Measurements from ENCODE around the gene ZNF366. TPM values are rescaled to one million over a fixed set of nuclear protein-coding genes. Genes with fewer than 3 reads are reported as not detected.
A peak's percentile ranks its signal among the peaks of the same experiment; 100 is the strongest.

ZNF366 gene
- total and polyA plus RNA-seq, 2 experiments from 2014 or later = not detected

DNA sequence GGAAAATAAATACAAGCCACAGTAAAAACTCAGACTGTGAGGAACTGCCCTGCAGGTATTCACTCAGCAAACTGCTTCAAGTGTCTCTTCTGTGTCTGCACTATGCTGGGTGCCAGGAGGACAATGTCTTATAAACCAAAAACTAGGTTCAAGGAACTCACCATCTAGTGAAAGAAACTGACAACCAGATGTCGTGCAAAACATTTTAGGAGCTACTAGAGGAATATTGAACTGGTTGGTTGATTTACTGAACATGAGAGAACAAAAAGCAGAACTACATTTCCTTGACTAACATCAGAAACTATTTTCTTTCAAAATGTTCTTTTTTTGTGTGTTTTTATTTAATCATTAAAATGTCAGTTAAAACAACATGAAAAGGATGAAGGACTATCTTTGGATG is 35.2 kb downstream of the ZNF366 start:
- peak overlapping the region; percentile 10; the same call in 1 of the 2 replicates for H3K27ac ChIP-seq
- 93 to 100% methylated on average over 1 of the region's 1 CpG for WGBS, 2 experiments (ENCODE audit: low coverage in 1 of 2, low lambda C conversion rate in 2 of 2, missing lambda C conversion rate in 2 of 2)
- no peak overlapping the region for H3K4me2 ChIP-seq (ENCODE audit: unreplicated experiment)
- no peaks in the 10 kb centered on the region for H3K9me3 ChIP-seq (ENCODE audit: low read depth)
- no peaks in the 10 kb centered on the region for H4K20me1 ChIP-seq (ENCODE audit: insufficient read depth)
- H3K79me2 ChIP-seq (ENCODE audit: insufficient read depth) = no peaks in the 10 kb centered on the region
- H3K36me3 ChIP-seq (ENCODE audit: low read depth) = no peaks in the 10 kb centered on the region
- H3K9me2 ChIP-seq (ENCODE audit: insufficient read depth) = no peaks in the 10 kb centered on the region
- peaks cover 27% of the 10 kb centered on the region for H3F3A ChIP-seq (ENCODE audit: insufficient read depth)
- H3K27me3 ChIP-seq (replicated peaks; ENCODE audit: insufficient read depth) = no peaks in the 10 kb centered on the region
- H3K4me3 ChIP-seq = no peak overlapping the region
- DNase-seq = no peak
- in situ Hi-C loops (cut with MboI) = no loop called here
- H3K9ac ChIP-seq = no peak overlapping the region
- TF ChIP-seq EZH2phosphoT487 (IDR thresholded peaks at IDR 0.05; ENCODE audit: insufficient read depth, low read depth) = no peak
- TF ChIP-seq EZH2 (IDR thresholded peaks at IDR 0.05; ENCODE audit: insufficient read depth, poor library complexity, severe bottlenecking) = no peak
- peak overlapping the region; percentile 19; the same call in 1 of the 2 replicates for H2AFZ ChIP-seq
- H3K4me1 ChIP-seq (ENCODE audit: insufficient read depth) = peaks cover 44% of the 10 kb centered on the region

DNA sequence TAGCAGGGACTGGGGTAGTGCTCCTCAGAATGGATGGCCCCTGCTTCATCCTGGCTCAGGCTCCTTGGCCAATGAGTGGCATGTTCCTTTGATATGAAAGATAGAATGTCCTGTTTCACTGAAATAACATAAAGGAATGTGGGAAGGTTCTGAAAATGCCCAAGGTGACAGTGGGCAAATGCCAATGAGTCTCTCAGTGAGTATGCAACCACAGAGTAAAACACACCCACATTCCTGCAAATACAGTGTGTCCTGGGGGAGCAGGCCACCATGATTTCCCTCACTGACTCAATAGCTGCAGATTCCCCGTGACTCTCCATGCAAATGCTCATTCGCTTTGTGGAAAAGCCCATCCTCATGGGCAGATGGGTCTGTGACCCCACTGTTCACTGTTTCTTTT is 36.4 kb downstream of the ZNF366 start:
- no peaks in the 10 kb centered on the region for H3K79me2 ChIP-seq (ENCODE audit: insufficient read depth)
- no peaks in the 10 kb centered on the region for H3K9me2 ChIP-seq (ENCODE audit: insufficient read depth)
- H3K4me1 ChIP-seq (ENCODE audit: insufficient read depth) = peaks cover 48% of the 10 kb centered on the region
- H3K27me3 ChIP-seq (replicated peaks; ENCODE audit: insufficient read depth) = no peaks in the 10 kb centered on the region
- peak; percentile 85 for DNase-seq
- no peaks in the 10 kb centered on the region for H4K20me1 ChIP-seq (ENCODE audit: insufficient read depth)
- no peak overlapping the region; the same call in 1 of the 2 replicates for H3K27ac ChIP-seq
- H3K36me3 ChIP-seq (ENCODE audit: low read depth) = no peaks in the 10 kb centered on the region
- H3K9me3 ChIP-seq (ENCODE audit: low read depth) = no peaks in the 10 kb centered on the region
- TF ChIP-seq EZH2 (IDR thresholded peaks at IDR 0.05; ENCODE audit: insufficient read depth, poor library complexity, severe bottlenecking) (no peak), EZH2phosphoT487 (IDR thresholded peaks at IDR 0.05; ENCODE audit: insufficient read depth, low read depth) (no peak)
- H3K4me2 ChIP-seq (ENCODE audit: unreplicated experiment) = peak overlapping the region; percentile 38
- 65 to 68% methylated on average over 2 of the region's 2 CpGs for WGBS, 2 experiments (ENCODE audit: low coverage in 1 of 2, low lambda C conversion rate in 2 of 2, missing lambda C conversion rate in 2 of 2)
- peaks cover 27% of the 10 kb centered on the region for H3F3A ChIP-seq (ENCODE audit: insufficient read depth)
- no peak overlapping the region for H3K9ac ChIP-seq
- in situ Hi-C loops (cut with MboI) = no loop called here
- H3K4me3 ChIP-seq = no peak overlapping the region
- H2AFZ ChIP-seq = no peak overlapping the region

DNA sequence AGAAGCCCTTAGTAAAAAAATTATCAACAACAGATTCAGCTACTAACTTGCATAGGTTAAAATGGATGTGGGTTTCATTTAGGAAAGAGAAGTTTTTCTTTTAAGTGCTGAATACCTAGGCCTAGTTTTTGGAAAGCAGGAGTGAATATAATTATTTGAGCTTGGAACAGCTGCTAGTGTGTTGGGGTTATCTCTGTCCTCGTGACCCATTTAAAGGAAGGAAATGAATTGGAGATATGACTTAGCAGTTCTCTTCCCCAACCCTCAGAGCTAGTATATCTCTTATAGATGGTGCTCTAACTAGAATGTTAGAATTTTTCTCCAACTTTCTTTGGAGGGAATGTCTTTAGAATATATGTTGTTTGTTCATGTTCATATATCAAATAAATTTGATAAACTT is 38.6 kb downstream of the ZNF366 start:
- in situ Hi-C loops (cut with MboI) = no loop called here
- peaks cover 53% of the 10 kb centered on the region for H3K4me1 ChIP-seq (ENCODE audit: insufficient read depth)

DNA sequence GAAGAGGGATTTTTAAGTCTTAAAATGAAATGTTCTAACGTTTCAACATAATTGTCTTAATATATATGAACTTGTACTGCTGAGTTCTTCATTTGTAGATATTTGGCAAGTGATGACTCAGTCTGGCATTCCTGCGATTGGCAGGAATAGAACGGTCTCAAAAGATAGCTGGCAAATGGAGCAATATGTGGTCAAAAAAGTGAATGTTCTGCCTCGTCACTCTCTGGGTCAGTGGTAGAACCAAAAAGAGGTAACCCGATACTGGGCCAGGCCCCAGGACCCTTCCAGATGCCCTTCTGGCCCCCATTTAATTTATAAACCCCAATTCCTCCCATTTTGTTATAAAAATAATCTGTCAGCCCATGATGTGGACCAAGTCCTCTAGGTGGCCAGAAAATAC is 39.2 kb downstream of the ZNF366 start:
- Histone ChIP-seq H3K9ac (no peak overlapping the region), H3F3A (ENCODE audit: insufficient read depth) (peaks cover 27% of the 10 kb centered on the region), H3K4me3 (no peak overlapping the region), H4K20me1 (ENCODE audit: insufficient read depth) (no peaks in the 10 kb centered on the region), H3K79me2 (ENCODE audit: insufficient read depth) (no peaks in the 10 kb centered on the region), H3K4me1 (ENCODE audit: insufficient read depth) (peaks cover 53% of the 10 kb centered on the region), H2AFZ (no peak overlapping the region), H3K4me2 (ENCODE audit: unreplicated experiment) (no peak overlapping the region), H3K36me3 (ENCODE audit: low read depth) (no peaks in the 10 kb centered on the region), H3K27me3 (replicated peaks; ENCODE audit: insufficient read depth) (no peaks in the 10 kb centered on the region), H3K9me2 (ENCODE audit: insufficient read depth) (no peaks in the 10 kb centered on the region), H3K9me3 (ENCODE audit: low read depth) (no peaks in the 10 kb centered on the region), H3K27ac (peak overlapping the region; percentile 49)
- peak; percentile 78 for DNase-seq
- no peak for TF ChIP-seq EZH2 (IDR thresholded peaks at IDR 0.05; ENCODE audit: insufficient read depth, poor library complexity, severe bottlenecking)
- no peak for TF ChIP-seq EZH2phosphoT487 (IDR thresholded peaks at IDR 0.05; ENCODE audit: insufficient read depth, low read depth)
- in situ Hi-C loops (cut with MboI) = no loop called here
- WGBS, 2 experiments (ENCODE audit: low coverage in 1 of 2, low lambda C conversion rate in 2 of 2, missing lambda C conversion rate in 2 of 2) = 60 to 63% methylated on average over 5 of the region's 5 CpGs

More for the DNA sequence above, 38.6 kb downstream of the ZNF366 start:
- Histone ChIP-seq H3K9me3 (ENCODE audit: low read depth) (no peaks in the 10 kb centered on the region), H3K79me2 (ENCODE audit: insufficient read depth) (no peaks in the 10 kb centered on the region), H3K4me3 (no peak overlapping the region), H3K9me2 (ENCODE audit: insufficient read depth) (no peaks in the 10 kb centered on the region), H3K27ac (peak overlapping the region; percentile 49; the same call in 1 of the 2 replicates), H3K27me3 (replicated peaks; ENCODE audit: insufficient read depth) (no peaks in the 10 kb centered on the region), H3K36me3 (ENCODE audit: low read depth) (no peaks in the 10 kb centered on the region), H3F3A (ENCODE audit: insufficient read depth) (peaks cover 27% of the 10 kb centered on the region), H3K4me2 (ENCODE audit: unreplicated experiment) (no peak overlapping the region), H2AFZ (no peak overlapping the region), H4K20me1 (ENCODE audit: insufficient read depth) (no peaks in the 10 kb centered on the region), H3K9ac (no peak overlapping the region)
- no peak for TF ChIP-seq EZH2 (IDR thresholded peaks at IDR 0.05; ENCODE audit: insufficient read depth, poor library complexity, severe bottlenecking)
- TF ChIP-seq EZH2phosphoT487 (IDR thresholded peaks at IDR 0.05; ENCODE audit: insufficient read depth, low read depth) = no peak
- no peak for DNase-seq
- 59 to 65% methylated on average over 1 of the region's 1 CpG for WGBS, 2 experiments (ENCODE audit: low coverage in 1 of 2, low lambda C conversion rate in 2 of 2, missing lambda C conversion rate in 2 of 2)

DNA sequence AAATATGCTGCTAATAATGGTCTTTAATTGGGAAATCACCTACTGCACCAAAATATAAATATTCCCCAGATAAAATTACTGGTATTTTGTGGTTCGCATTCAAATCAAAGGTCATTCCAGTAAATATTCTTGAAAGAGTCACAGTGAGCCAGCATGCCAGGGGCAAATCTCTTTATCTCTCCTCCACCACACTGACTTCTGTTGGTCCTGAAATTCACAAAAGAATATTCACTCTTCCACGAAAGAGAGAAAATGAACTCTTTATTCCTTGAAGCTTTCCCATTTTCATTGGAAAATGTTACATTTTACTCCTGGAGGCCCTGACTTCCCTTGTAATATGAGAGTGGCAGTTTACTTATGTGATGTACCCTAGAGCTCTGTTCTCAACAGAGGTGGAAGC is 39.7 kb downstream of the ZNF366 start:
- H3K9ac ChIP-seq = no peak overlapping the region
- no peaks in the 10 kb centered on the region for H3K9me3 ChIP-seq (ENCODE audit: low read depth)
- peaks cover 48% of the 10 kb centered on the region for H3K4me1 ChIP-seq (ENCODE audit: insufficient read depth)
- H3F3A ChIP-seq (ENCODE audit: insufficient read depth) = peaks cover 25% of the 10 kb centered on the region
- in situ Hi-C loops (cut with MboI) = no loop called here
- whole genome bisulfite sequencing, 2 experiments (ENCODE audit: low coverage in 1 of 2, low lambda C conversion rate in 2 of 2, missing lambda C conversion rate in 2 of 2) = 86 to 88% methylated on average over 2 of the region's 2 CpGs
- H3K4me2 ChIP-seq (ENCODE audit: unreplicated experiment) = peak overlapping the region; percentile 17
- peak overlapping the region; percentile 49; the same call in 1 of the 2 replicates for H3K27ac ChIP-seq
- H3K4me3 ChIP-seq = no peak overlapping the region
- no peaks in the 10 kb centered on the region for H3K36me3 ChIP-seq (ENCODE audit: low read depth)
- H3K27me3 ChIP-seq (replicated peaks; ENCODE audit: insufficient read depth) = no peaks in the 10 kb centered on the region
- no peak for TF ChIP-seq EZH2 (IDR thresholded peaks at IDR 0.05; ENCODE audit: insufficient read depth, poor library complexity, severe bottlenecking)
- H3K9me2 ChIP-seq (ENCODE audit: insufficient read depth) = no peaks in the 10 kb centered on the region
- no peaks in the 10 kb centered on the region for H3K79me2 ChIP-seq (ENCODE audit: insufficient read depth)
- H4K20me1 ChIP-seq (ENCODE audit: insufficient read depth) = no peaks in the 10 kb centered on the region
- no peak overlapping the region for H2AFZ ChIP-seq
- no peak for DNase-seq
